Stimulated activated CD4-positive, alpha-beta T cell treated with anti-CD3 and anti-CD28 coated beads, Interleukin-12 subunit alpha, Interleukin-12 subunit beta, amount 100 ng/mL, for 4 hours (primary cell): ENCODE results near the gene PEX5L.

Source experiments
- DNase-seq: peaks from one replicate; pipeline ENCODE4 v3.0.0-alpha.2; 2020

PEX5L gene

GRCh38 chr3:180004542-180004941 lies 32.2 kb downstream of the PEX5L start:
- no peak for DNase-seq

GRCh38 chr3:180002006-180002405 lies 34.7 kb downstream of the PEX5L start:
- DNase-seq: no peak

GRCh38 chr3:180000500-180000899 lies 36.2 kb downstream of the PEX5L start:
- DNase-seq: no peak

- DNase-seq: no peak
Observed at GRCh38 chr3:179995406-179995805, 41.3 kb downstream of the PEX5L start.

GRCh38 chr3:179991883-179992282 lies 44.9 kb downstream of the PEX5L start:
- DNase-seq: no peak

GRCh38 chr3:179991104-179991503 lies 45.6 kb downstream of the PEX5L start:
- no peak for DNase-seq

- DNase-seq: no peak
Observed at GRCh38 chr3:179981646-179982045, 55.1 kb downstream of the PEX5L start.

- no peak for DNase-seq
Observed at GRCh38 chr3:179977356-179977755, 59.4 kb downstream of the PEX5L start.

- DNase-seq: no peak
Observed at GRCh38 chr3:179973931-179974361, 62.8 kb downstream of the PEX5L start.

- no peak for DNase-seq
Observed at GRCh38 chr3:179972881-179973423, 63.8 kb downstream of the PEX5L start.

- DNase-seq: no peak
Observed at GRCh38 chr3:179971280-179971679, 65.5 kb downstream of the PEX5L start.

GRCh38 chr3:179970746-179971145 lies 66.0 kb downstream of the PEX5L start:
- no peak for DNase-seq

GRCh38 chr3:179969525-179969924 lies 67.2 kb downstream of the PEX5L start:
- no peak for DNase-seq

GRCh38 chr3:179967622-179968021 lies 69.1 kb downstream of the PEX5L start:
- DNase-seq: no peak

GRCh38 chr3:179964890-179965289 lies 71.8 kb downstream of the PEX5L start:
- DNase-seq: no peak

- no peak for DNase-seq
Observed at GRCh38 chr3:179962629-179963387, 73.9 kb downstream of the PEX5L start.

GRCh38 chr3:179961703-179962078 lies 75.0 kb downstream of the PEX5L start:
- DNase-seq: no peak

GRCh38 chr3:179961071-179961702 lies 75.5 kb downstream of the PEX5L start:
- no peak for DNase-seq

- DNase-seq: no peak
Observed at GRCh38 chr3:179958759-179959158, 78.0 kb downstream of the PEX5L start.

GRCh38 chr3:179958143-179958542 lies 78.6 kb downstream of the PEX5L start:
- no peak for DNase-seq

GRCh38 chr3:179957264-179957845 lies 79.4 kb downstream of the PEX5L start:
- no peak for DNase-seq

GRCh38 chr3:179956416-179956830 lies 80.3 kb downstream of the PEX5L start:
- no peak for DNase-seq

- DNase-seq: no peak
Observed at GRCh38 chr3:179955809-179956208, 80.9 kb downstream of the PEX5L start.

- no peak for DNase-seq
Observed at GRCh38 chr3:179955286-179955685, 81.5 kb downstream of the PEX5L start.
